HepG2 (cell line): ENCODE data around the gene NFYB. TPM values are rescaled to one million over a fixed set of nuclear protein-coding genes. Genes with fewer than 3 reads are reported as not detected.
A peak's percentile ranks its signal among the peaks of the same experiment; 100 is the strongest.

Experiments
- CAMTA2 ChIP-seq: sonication (generic); formaldehyde crosslinking; IDR thresholded peaks from 2 replicates; pipeline ENCODE4 v1.4.0; 2020; ENCODE audit warnings: mild to moderate bottlenecking, missing genetic modification reagents, borderline replicate concordance
- ELF1 ChIP-seq: sonication (generic); formaldehyde crosslinking; IDR thresholded peaks from 2 replicates; pipeline ENCODE4 v1.4.0; 2020; ENCODE audit warnings: missing genetic modification reagents
- ERF ChIP-seq: IDR thresholded peaks from 2 replicates; pipeline ENCODE4 v1.6.1; 2018; ENCODE audit warnings: missing biosample characterization, missing genetic modification reagents
- FIP1L1 ChIP-seq: fragments of 200-400 bp; formaldehyde crosslinking; IDR thresholded peaks from 2 replicates; pipeline ENCODE4 v1.6.1; 2018; ENCODE audit warnings: low read depth, mild to moderate bottlenecking, low read length, moderate library complexity, borderline replicate concordance; ENCODE audit not compliant: insufficient read depth
- GZF1 ChIP-seq: sonication (generic); formaldehyde crosslinking; IDR thresholded peaks from 2 replicates; pipeline ENCODE4 v1.5.1; 2020; ENCODE audit warnings: mild to moderate bottlenecking, missing genetic modification reagents
- HOXA3 ChIP-seq: sonication (generic); formaldehyde crosslinking; IDR thresholded peaks from 2 replicates; pipeline ENCODE4 v1.5.0; 2020; ENCODE audit warnings: missing genetic modification reagents
- KDM5A ChIP-seq: fragments of 200-600 bp; sonication (generic); IDR thresholded peaks from 2 replicates; pipeline ENCODE4 v1.7.0; 2018; ENCODE audit warnings: antibody characterized with exemption, mild to moderate bottlenecking, low read length, borderline replicate concordance
- NFYB ChIP-seq: sonication (generic); formaldehyde crosslinking; IDR thresholded peaks from 2 replicates; pipeline ENCODE4 v1.4.0; 2020; ENCODE audit warnings: missing genetic modification reagents
- NFYC ChIP-seq: IDR thresholded peaks from 2 replicates; pipeline ENCODE4 v1.6.1; 2016; ENCODE audit warnings: missing genetic modification reagents, missing compliant biosample characterization
- PHF21A ChIP-seq: sonication (generic); formaldehyde crosslinking; IDR thresholded peaks from 2 replicates; pipeline ENCODE4 v1.5.0; 2020; ENCODE audit warnings: mild to moderate bottlenecking, missing genetic modification reagents
- RAD51 ChIP-seq: fragments of 450-650 bp; IDR thresholded peaks from 2 replicates; pipeline ENCODE4 v1.6.1; 2016; ENCODE audit warnings: borderline replicate concordance
- RBM39 ChIP-seq: fragments of 200-400 bp; formaldehyde crosslinking; IDR thresholded peaks from one replicate; pipeline ENCODE4 v1.6.1; 2018; ENCODE audit warnings: antibody characterized with exemption, mild to moderate bottlenecking, low read depth, low read length; ENCODE audit not compliant: poor library complexity, severe bottlenecking
- SKI ChIP-seq: fragments of 450-650 bp; IDR thresholded peaks from one replicate; pipeline ENCODE4 v1.6.1; 2018; ENCODE audit warnings: mild to moderate bottlenecking; ENCODE audit not compliant: partially characterized antibody
- TOPORS ChIP-seq: sonication (generic); formaldehyde crosslinking; IDR thresholded peaks from 2 replicates; pipeline ENCODE4 v1.8.0; 2023; ENCODE audit warnings: mild to moderate bottlenecking, missing genetic modification reagents
- XBP1 ChIP-seq: sonication (generic); formaldehyde crosslinking; IDR thresholded peaks from 2 replicates; pipeline ENCODE4 v1.5.0; 2020; ENCODE audit warnings: missing genetic modification reagents
- ZNF552 ChIP-seq: sonication (generic); formaldehyde crosslinking; IDR thresholded peaks from 2 replicates; pipeline ENCODE4 v1.9.0; 2022; ENCODE audit warnings: missing genetic modification reagents, mild to moderate bottlenecking, borderline replicate concordance
- ZNF773 ChIP-seq: sonication (generic); formaldehyde crosslinking; IDR thresholded peaks from 2 replicates; pipeline ENCODE4 v1.4.0; 2020; ENCODE audit warnings: missing genetic modification reagents, borderline replicate concordance
- polyA plus RNA-seq, 8 experiments: library from polyadenylated mRNA; depleted of rRNA in 3 of 8; stranded (reverse) in 7 of 8; unstranded in 1 of 8; fragments of >200 nt; fragmentation: Illumina TruSeq in 4 of 8; extraction: Trizol in 4 of 8; gene quantifications; 2 replicates each; pipeline versions ENCODE4 v1.2.1 to v1.2.3, GENCODE V29; 2011 to 2016; ENCODE audit warnings: low read depth in 4 of 8, missing spikeins in 1 of 8, mixed read lengths in 1 of 8; ENCODE audit not compliant: insufficient read depth in 1 of 8
- total RNA-seq, 5 experiments: library from RNA; depleted of rRNA; stranded (reverse); fragments of >200 nt; fragmentation: Illumina TruSeq; extraction: Trizol; gene quantifications; 2 replicates each; pipeline ENCODE4 v1.2.3, GENCODE V29; 2016; ENCODE audit warnings: low read depth in 1 of 5
- TF ChIP-seq, protein P1 (sequence below): sonication (generic); formaldehyde crosslinking; IDR thresholded peaks from 2 replicates; pipeline ENCODE4 v1.5.0; 2020; ENCODE audit warnings: mild to moderate bottlenecking, low read depth, missing genetic modification reagents, borderline replicate concordance
- TF ChIP-seq, protein P2 (sequence below): sonication (generic); formaldehyde crosslinking; IDR thresholded peaks from 2 replicates; pipeline ENCODE4 v1.8.1; 2023; ENCODE audit warnings: mild to moderate bottlenecking, moderate library complexity, missing genetic modification reagents
- TF ChIP-seq, protein P3 (sequence below): sonication (generic); formaldehyde crosslinking; IDR thresholded peaks from 2 replicates; pipeline ENCODE4 v1.4.0; 2020; ENCODE audit warnings: missing genetic modification reagents, borderline replicate concordance
- TF ChIP-seq, protein P4 (sequence below): sonication (generic); formaldehyde crosslinking; IDR thresholded peaks from 2 replicates; pipeline ENCODE4 v1.4.0; 2020; ENCODE audit warnings: missing genetic modification reagents
- TF ChIP-seq, protein P5 (sequence below): sonication (generic); formaldehyde crosslinking; IDR thresholded peaks from 2 replicates; pipeline ENCODE4 v1.4.0; 2020; ENCODE audit warnings: missing genetic modification reagents

NFYB gene
- total and polyA plus RNA-seq, 2 of the 13 experiments (the other 11 are each of a cell fraction or from before 2014, with no cell fraction given): 18.7 to 36.6 TPM

DNA sequence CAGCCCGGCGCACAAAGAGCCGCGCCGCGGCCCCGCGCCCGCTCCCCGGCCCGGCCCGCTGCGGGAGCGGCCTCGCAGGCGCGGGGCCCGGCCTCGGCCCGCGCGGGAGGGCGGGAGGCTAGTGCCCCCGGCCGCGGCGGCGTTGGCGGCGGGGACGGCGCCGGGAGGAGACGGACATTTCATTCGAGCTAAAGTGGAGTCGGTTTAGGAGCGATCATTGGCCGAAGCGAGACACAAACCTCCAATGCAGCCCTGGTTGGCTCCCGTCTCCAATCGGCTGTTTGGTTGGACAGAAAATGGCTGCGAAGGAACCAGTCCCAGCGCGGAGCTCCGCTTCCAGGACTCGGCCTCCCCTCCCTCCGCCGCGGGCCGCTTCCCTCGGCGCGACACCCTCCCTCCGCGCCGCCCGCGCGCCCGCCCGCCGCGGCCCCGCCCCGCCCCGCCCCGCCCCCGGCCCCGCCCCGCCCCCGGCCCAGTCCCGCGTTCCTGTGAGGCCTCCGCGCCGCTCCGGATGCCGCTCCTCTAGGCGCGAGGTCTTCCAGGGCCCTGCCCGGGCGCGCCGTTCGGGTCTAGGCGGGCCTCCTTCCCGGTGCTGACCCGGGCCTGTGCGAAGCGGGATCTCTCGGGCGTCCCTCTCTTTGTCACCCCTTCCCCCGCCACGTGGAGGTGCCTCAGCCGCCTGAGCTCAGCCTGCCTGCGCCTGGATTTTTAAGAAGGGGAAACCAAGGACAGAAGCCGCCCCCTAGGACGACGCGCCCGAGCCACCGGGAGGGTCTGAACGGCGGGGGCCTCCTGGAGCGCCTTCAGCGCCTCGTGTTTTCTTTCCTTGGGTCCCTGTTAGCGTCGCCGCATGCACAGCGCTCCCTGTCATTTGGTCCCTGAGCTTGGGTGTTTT, at the start of gene NFYB (continued):
- TF ChIP-seq RAD51: no peak
- peak; percentile 81 for TF ChIP-seq HOXA3 (CRISPR knock-in tag)
- TF ChIP-seq TOPORS (CRISPR knock-in tag): 0 out of 2 replicates have a peak, but pooled peaks have one; percentile 42
- TF ChIP-seq, protein P1, sequence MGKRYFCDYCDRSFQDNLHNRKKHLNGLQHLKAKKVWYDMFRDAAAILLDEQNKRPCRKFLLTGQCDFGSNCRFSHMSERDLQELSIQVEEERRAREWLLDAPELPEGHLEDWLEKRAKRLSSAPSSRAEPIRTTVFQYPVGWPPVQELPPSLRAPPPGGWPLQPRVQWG (CRISPR knock-in tag): 0 out of 2 replicates have a peak, but pooled peaks have one; percentile 42
- TF ChIP-seq SKI: peak; percentile 54
- no peak for TF ChIP-seq ELF1 (CRISPR knock-in tag)
- TF ChIP-seq NFYB: peak; percentile 84
- peak; percentile 81 for TF ChIP-seq ZNF552 (CRISPR knock-in tag)
- TF ChIP-seq, protein P2, sequence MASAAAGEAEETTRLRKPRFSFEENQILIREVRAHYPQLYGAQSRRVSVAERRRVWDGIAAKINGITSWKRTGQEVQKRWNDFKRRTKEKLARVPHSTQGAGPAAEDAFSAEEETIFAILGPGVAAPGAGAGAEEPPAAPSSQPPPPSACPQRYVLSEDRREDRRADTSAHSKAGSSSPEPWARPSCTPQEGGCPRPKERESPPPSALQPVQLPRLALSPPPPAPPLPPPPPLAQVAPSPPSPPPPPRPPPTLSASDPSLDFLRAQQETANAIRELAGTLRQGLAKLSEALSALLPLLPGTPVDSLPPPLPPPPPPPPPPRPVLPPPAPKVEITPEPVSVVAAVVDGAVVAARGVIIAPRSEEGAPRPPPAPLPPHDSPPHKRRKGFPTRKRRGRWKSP (CRISPR knock-in tag): no peak
- no peak for TF ChIP-seq FIP1L1
- TF ChIP-seq CAMTA2 (CRISPR knock-in tag): no peak
- TF ChIP-seq ERF: peak; percentile 71
- TF ChIP-seq, protein P3, sequence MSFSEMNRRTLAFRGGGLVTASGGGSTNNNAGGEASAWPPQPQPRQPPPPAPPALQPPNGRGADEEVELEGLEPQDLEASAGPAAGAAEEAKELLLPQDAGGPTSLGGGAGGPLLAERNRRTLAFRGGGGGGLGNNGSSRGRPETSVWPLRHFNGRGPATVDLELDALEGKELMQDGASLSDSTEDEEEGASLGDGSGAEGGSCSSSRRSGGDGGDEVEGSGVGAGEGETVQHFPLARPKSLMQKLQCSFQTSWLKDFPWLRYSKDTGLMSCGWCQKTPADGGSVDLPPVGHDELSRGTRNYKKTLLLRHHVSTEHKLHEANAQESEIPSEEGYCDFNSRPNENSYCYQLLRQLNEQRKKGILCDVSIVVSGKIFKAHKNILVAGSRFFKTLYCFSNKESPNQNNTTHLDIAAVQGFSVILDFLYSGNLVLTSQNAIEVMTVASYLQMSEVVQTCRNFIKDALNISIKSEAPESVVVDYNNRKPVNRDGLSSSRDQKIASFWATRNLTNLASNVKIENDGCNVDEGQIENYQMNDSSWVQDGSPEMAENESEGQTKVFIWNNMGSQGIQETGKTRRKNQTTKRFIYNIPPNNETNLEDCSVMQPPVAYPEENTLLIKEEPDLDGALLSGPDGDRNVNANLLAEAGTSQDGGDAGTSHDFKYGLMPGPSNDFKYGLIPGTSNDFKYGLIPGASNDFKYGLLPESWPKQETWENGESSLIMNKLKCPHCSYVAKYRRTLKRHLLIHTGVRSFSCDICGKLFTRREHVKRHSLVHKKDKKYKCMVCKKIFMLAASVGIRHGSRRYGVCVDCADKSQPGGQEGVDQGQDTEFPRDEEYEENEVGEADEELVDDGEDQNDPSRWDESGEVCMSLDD (CRISPR knock-in tag): no peak
- TF ChIP-seq GZF1: 0 out of 2 replicates have a peak, but pooled peaks have one; percentile 50
- TF ChIP-seq, protein P4, sequence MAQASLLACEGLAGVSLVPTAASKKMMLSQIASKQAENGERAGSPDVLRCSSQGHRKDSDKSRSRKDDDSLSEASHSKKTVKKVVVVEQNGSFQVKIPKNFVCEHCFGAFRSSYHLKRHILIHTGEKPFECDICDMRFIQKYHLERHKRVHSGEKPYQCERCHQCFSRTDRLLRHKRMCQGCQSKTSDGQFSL (CRISPR knock-in tag): no peak
- peak; percentile 22 for TF ChIP-seq RBM39
- no peak for TF ChIP-seq ZNF773
- TF ChIP-seq PHF21A: peak; percentile 28; the same call in 1 of the 2 replicates
- no peak for TF ChIP-seq XBP1 (CRISPR knock-in tag)
- peak; percentile 78 for TF ChIP-seq NFYC
- peak; percentile 77 for TF ChIP-seq KDM5A
- TF ChIP-seq, protein P5, sequence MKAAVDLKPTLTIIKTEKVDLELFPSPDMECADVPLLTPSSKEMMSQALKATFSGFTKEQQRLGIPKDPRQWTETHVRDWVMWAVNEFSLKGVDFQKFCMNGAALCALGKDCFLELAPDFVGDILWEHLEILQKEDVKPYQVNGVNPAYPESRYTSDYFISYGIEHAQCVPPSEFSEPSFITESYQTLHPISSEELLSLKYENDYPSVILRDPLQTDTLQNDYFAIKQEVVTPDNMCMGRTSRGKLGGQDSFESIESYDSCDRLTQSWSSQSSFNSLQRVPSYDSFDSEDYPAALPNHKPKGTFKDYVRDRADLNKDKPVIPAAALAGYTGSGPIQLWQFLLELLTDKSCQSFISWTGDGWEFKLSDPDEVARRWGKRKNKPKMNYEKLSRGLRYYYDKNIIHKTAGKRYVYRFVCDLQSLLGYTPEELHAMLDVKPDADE (CRISPR knock-in tag): 0 out of 2 replicates have a peak, but pooled peaks have one; percentile 70
